Tibial nerve (tissue), 4 donors: ENCODE data around the gene IGLON5. TPM values are rescaled to one million over a fixed set of nuclear protein-coding genes. Genes with fewer than 3 reads are reported as not detected.

Experiments
- DNase-seq, 2 donors: peaks; one replicate each; pipeline ENCODE4 v3.0.0-alpha.2; 2019; ENCODE audit warnings: low spot score in 2 of 2
- H3K27ac ChIP-seq, 4 donors: fragments of 200-600 bp; sonication (generic) in 3 of 4; one replicate each; pipeline ENCODE4 v1.5.1; 2017 to 2019; ENCODE audit warnings: mild to moderate bottlenecking in 1 of 4
- H3K27me3 ChIP-seq, 2 donors: fragments of 200-600 bp; sonication (generic) in 1 of 2; one replicate each; pipeline versions ENCODE4 v1.5.1 to v1.6.0; 2017 to 2019
- H3K36me3 ChIP-seq, 3 donors: fragments of 200-600 bp; sonication (generic); one replicate each; pipeline ENCODE4 v1.5.1; 2018 to 2019
- H3K4me1 ChIP-seq, 4 donors: fragments of 200-600 bp; sonication (generic) in 3 of 4; one replicate each; pipeline ENCODE4 v1.5.1; 2017 to 2019
- H3K4me3 ChIP-seq, 4 donors: fragments of 200-600 bp; sonication (generic) in 3 of 4; one replicate each; pipeline ENCODE4 v1.5.1; 2017 to 2019; ENCODE audit warnings: mild to moderate bottlenecking in 1 of 4, moderate library complexity in 1 of 4
- H3K9me3 ChIP-seq, 4 donors: fragments of 200-600 bp; sonication (generic) in 3 of 4; one replicate each; pipeline ENCODE4 v1.5.1; 2017 to 2019
- CTCF ChIP-seq, 5 experiments: fragments of 200-600 bp in 3 of 5; fragments of 450-650 bp in 2 of 5; sonication (generic) in 3 of 5; IDR thresholded peaks; one replicate each; pipeline ENCODE4 v1.5.1; 2016 to 2019; ENCODE audit warnings: antibody characterized with exemption in 5 of 5, mild to moderate bottlenecking in 3 of 5, moderate library complexity in 2 of 5
- EP300 ChIP-seq, 2 donors: sonication (generic); formaldehyde crosslinking; IDR thresholded peaks; one replicate each; pipeline ENCODE4 v1.6.1; 2017; ENCODE audit warnings: antibody characterized with exemption in 2 of 2, mild to moderate bottlenecking in 1 of 2
- POLR2A ChIP-seq, 2 donors: fragments of 450-650 bp; IDR thresholded peaks; one replicate each; pipeline ENCODE4 v1.6.1; 2017; ENCODE audit warnings: antibody characterized with exemption in 2 of 2, mild to moderate bottlenecking in 2 of 2, moderate library complexity in 2 of 2
- WGBS, 2 donors: methylation state at CpG; one replicate each; pipeline ENCODE4 v1.1.5; 2018; 5-methylcytosine and 5-hydroxymethylcytosine counted together
- total RNA-seq, 4 donors: library from RNA; depleted of rRNA; stranded (reverse); fragments of >200 nt; gene quantifications; one replicate each; pipeline ENCODE4 v1.1.0, GENCODE V29; 2016

Gene IGLON5
- total RNA-seq, 4 donors from 2014 or later: 0.30 TPM; not detected in 3

- 73 to 74% methylated on average over 15 of the region's 15 CpGs for WGBS, 2 donors
- H3K4me1 ChIP-seq: peaks cover 0 to 40% (median 7%) of the 10 kb centered on the region in 4 donors
- H3K27me3 ChIP-seq: no peaks in the 10 kb centered on the region
- no peak overlapping the region for H3K4me3 ChIP-seq
- H3K27ac ChIP-seq: peak overlapping the region in 2 of 4 donors; percentile 43 to 44
- DNase-seq: no peak
- H3K36me3 ChIP-seq: no peaks in the 10 kb centered on the region
- no peaks in the 10 kb centered on the region for H3K9me3 ChIP-seq
- TF ChIP-seq CTCF (IDR thresholded peaks at IDR 0.05): no peak
- TF ChIP-seq EP300 (IDR thresholded peaks at IDR 0.05): no peak
- no peak for TF ChIP-seq POLR2A (IDR thresholded peaks at IDR 0.05)
Observed at GRCh38 chr19:51364200-51365106, 53.0 kb downstream of the IGLON5 start.

GRCh38 chr19:51365211-51365964 is 53.9 kb downstream of the IGLON5 start:
- 11 to 13% methylated on average over 9 to 10 of the region's 10 CpGs for WGBS, 2 donors
- DNase-seq: peak in 1 of 2 donors; percentile 22
- Histone ChIP-seq H3K27ac (peak overlapping the region; percentile 93 to 99 (median 98)), H3K4me1 (peaks cover 0 to 40% (median 7%) of the 10 kb centered on the region in 4 donors), H3K4me3 (peak overlapping the region; percentile 56 to 84 (median 68)), H3K27me3 (no peaks in the 10 kb centered on the region), H3K36me3 (no peaks in the 10 kb centered on the region), H3K9me3 (no peaks in the 10 kb centered on the region)
- TF ChIP-seq CTCF (IDR thresholded peaks at IDR 0.05) (peak in 1 of 5 experiments; percentile 16), POLR2A (IDR thresholded peaks at IDR 0.05) (no peak)

GRCh38 chr19:51365965-51366388 is 54.5 kb downstream of the IGLON5 start, which contains the start of gene ETFB:
TSS of gene ETFB (minus strand) at chr19:51366388. CDS start at chr19:51366326, 62 bp downstream.
- Histone ChIP-seq H3K27me3 (no peaks in the 10 kb centered on the region), H3K36me3 (no peaks in the 10 kb centered on the region), H3K9me3 (no peaks in the 10 kb centered on the region), H3K4me1 (peaks cover 0 to 40% (median 7%) of the 10 kb centered on the region in 4 donors), H3K27ac (peak within 1 kb of the TSS; percentile 97 to 100 (median 98)), H3K4me3 (peak within 1 kb of the TSS; percentile 67 to 84 (median 76))
- TF ChIP-seq CTCF (IDR thresholded peaks at IDR 0.05) (no peak), EP300 (IDR thresholded peaks at IDR 0.05) (no peak), POLR2A (IDR thresholded peaks at IDR 0.05) (no peak)
- WGBS, 2 donors: 1% methylated on average over 10 to 27 of the region's 27 CpGs
- no peak for DNase-seq

GRCh38 chr19:51366389-51367254 is 55.2 kb downstream of the IGLON5 start:
- peak in 1 of 5 experiments; percentile 33 for TF ChIP-seq CTCF (IDR thresholded peaks at IDR 0.05)
- peak; percentile 92 to 98 for TF ChIP-seq POLR2A (IDR thresholded peaks at IDR 0.05)
- peak; percentile 88 to 98 for TF ChIP-seq EP300 (IDR thresholded peaks at IDR 0.05)
- WGBS, 2 donors: 0 to 1% methylated on average over 47 to 51 of the region's 54 CpGs
- Histone ChIP-seq H3K27me3 (no peaks in the 10 kb centered on the region), H3K36me3 (no peaks in the 10 kb centered on the region), H3K9me3 (no peaks in the 10 kb centered on the region), H3K27ac (peak overlapping the region; percentile 97 to 100 (median 98)), H3K4me3 (peak overlapping the region; percentile 67 to 84 (median 76)), H3K4me1 (peaks cover 0 to 40% (median 7%) of the 10 kb centered on the region in 4 donors)
- DNase-seq: peak; percentile 98
